DMS153 (cell line): ENCODE data around the gene PIBF1.
A peak's percentile ranks its signal among the peaks of the same experiment; 100 is the strongest.
"Not testable (repeated sequence)": the region's sequence is repeated elsewhere in the genome, so short reads cannot be mapped to it uniquely, and the experiment has no call there.

Source experiments
- DNase-seq: peaks from one replicate; lab custom pipeline; 2025; lab: John Stamatoyannopoulos, UW

Gene PIBF1

GRCh38 chr13:72823081-72823480 is 41.1 kb downstream of the PIBF1 start:
- DNase-seq: no peak

DNA sequence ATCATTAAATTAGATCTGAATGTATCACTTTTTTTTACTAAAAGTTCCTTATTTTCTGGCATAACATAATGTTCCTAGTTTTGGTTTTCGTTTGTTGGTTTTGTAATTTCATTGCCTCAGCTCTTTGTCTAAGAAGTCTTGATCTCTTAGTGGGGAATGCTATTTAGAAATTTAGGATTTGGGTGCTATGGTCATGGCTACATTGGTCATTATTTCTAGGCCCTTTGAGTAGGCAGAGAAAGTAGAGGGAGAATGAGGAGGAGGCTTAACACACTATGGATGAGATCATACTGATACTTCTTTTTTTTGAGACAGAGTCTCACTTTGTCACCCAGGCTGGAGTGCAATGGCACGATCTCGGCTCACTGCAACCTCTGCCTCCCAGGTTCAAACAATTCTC is 41.8 kb downstream of the PIBF1 start:
- no peak for DNase-seq

GRCh38 chr13:72834601-72835000 is 52.7 kb downstream of the PIBF1 start:
- DNase-seq: no peak

- peak; percentile 33 for DNase-seq
These were observed 58.0 kb downstream of the PIBF1 start for GRCh38 chr13:72839831-72840426.

DNA sequence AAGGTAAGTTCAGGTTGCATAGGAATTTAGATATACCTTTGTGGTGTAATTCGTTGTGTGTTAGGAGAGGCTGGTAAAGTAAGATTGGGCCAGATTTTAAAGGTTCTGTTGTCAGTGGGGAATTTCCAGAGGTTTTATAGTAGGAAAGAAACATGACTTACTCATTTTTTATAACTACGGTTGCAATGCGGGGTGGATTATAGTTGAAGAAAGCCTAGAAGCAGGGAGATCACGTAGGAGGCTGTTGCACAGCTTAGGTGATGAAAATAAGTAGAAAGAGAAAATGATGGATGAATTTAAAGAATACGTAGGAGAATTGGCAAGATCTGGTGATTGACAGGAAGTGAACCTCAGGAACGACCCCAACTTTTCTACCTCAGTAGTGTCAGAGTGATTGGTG is 61.1 kb downstream of the PIBF1 start:
- no peak for DNase-seq

DNA sequence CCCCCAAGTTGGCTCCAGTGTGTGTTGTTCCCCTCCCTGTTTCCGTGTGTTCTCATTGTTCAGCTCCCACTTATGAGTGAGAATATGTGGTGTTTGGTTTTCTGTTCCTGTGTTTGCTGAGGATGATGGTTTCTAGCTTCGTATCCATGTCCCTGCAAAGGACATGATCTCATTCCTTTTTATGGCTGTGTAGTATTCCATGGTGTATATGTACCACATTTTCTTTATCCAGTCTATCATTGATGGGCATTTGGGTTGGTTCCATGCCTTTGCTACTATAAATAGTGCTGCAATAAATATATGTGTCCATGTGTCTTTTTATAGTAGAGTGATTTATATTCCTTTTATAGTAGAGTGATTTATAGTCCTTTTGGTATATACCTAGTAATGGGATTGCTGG is 63.2 kb downstream of the PIBF1 start:
- DNase-seq: not testable (repeated sequence)

- no peak for DNase-seq
These were observed 67.6 kb downstream of the PIBF1 start for GRCh38 chr13:72849571-72849970.

- no peak for DNase-seq
These were observed 69.2 kb downstream of the PIBF1 start for GRCh38 chr13:72850959-72851677.

GRCh38 chr13:72851678-72852014 is 69.7 kb downstream of the PIBF1 start:
- no peak for DNase-seq

GRCh38 chr13:72852207-72852606 is 70.3 kb downstream of the PIBF1 start:
- DNase-seq: no peak

DNA sequence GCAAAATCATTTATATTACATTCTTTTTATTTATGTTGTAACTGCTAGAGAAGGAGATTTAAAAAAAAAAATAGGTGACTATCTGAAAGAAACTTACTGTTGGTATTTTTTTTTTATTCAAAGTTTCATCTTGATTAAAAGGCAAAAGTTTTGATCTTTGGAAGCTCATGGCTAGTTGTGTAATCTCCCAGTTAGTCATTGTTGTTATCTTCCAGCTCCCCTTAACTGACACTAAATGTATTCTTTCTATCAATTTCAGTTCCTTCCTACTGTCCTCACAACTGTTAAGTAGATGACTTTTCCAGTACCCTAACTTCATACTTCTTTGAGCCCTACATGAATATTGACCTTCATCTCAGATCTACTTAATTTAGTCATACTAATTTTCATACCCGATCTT is 71.1 kb downstream of the PIBF1 start:
- DNase-seq: no peak

- no peak for DNase-seq
These were observed 82.4 kb downstream of the PIBF1 start for GRCh38 chr13:72864142-72865011.

DNA sequence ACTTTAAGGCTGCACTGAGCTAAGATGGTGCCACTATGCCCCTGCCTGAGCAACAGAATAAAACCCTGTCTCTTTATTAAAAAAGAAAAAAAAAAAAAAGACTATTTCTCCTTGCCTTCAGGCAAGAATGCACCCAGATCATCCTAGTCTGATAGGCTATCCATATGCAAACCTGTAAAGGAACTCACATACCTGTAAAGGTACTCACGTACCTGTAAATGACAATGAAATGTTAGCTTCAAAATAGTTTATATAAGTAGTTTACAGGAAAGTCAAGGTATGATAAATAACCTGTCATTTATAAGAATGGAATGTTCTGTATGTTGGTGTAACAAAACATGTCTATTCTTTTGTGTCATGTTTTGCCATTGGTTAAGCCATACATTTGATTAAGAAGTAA is 86.3 kb downstream of the PIBF1 start:
- DNase-seq: no peak

DNA sequence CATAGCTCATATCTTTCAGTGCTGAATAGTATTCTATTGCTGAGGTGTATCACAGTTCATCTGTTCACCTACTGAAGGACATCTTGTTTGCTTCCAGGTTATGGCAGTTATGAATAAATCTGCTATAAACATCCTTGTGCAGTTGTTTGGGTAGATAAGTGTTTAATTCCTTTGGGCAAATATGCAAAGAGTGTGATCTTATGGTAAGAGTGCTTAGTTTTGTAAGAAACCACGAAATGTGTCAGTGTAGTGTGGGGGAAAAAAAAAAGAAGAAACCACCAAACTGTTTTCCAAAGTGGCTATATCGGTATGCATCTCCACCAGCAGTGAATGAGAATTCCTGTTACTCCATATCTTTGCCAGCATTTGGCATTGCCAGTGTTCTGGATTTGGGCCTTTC is 93.3 kb downstream of the PIBF1 start:
- DNase-seq: no peak

GRCh38 chr13:72884101-72884500 is 102.2 kb downstream of the PIBF1 start:
- DNase-seq: no peak

DNA sequence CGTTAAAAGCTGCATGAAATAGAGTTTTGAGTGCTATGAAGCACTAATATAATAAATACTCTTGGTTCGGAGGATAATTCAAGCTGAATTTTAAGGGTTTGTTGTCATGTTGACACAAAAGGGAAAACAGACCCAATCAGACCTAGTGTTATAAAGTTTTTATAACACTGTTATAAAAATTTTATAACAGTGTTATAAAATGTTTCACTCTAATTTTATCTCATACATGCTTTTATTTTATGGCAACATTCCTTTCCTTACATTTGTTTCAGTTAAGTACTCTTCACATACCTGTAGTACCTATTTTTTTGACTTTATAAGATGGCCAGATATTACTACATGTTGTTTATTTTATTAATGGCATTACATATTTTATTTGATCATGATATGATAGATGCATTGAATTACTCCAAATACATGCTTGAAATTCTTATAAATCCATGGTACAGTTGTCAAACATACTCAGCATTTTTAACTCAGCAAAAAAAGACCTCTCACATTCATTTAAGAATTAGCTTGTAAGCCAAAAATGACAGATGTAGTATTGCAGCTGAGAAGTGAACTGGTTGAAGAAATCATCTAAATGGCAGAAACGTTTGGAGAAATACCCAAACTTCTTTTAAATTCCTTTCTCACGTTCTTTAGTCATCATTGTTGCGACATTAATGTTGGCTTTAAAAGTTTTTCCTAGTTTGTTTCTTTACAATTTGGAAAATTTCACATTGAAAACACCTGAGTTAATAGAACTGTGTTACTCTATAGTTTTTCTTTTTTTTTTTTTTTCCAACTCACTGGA is 104.5 kb downstream of the PIBF1 start:
- DNase-seq: no peak

DNA sequence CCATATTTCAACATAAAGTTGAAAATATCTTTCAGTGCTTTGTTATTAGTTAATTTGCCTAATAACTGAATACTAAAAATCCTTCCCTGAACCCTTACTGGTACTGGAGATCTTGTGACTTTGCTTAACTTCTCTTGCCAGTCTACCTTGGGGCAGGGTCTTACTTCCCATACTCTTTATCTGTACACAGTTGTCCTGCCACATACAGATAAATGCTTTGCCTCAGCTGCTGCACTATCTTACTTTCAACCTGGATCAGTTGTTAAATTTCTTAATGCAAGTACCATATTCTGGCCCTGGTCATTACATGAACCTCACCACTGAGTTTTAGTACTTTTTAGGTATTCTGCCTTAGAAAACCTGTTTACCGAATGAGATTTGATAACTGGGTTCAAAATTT is 107.6 kb downstream of the PIBF1 start:
- DNase-seq: no peak

- DNase-seq: no peak
These were observed 108.6 kb downstream of the PIBF1 start for GRCh38 chr13:72890546-72890945.

DNA sequence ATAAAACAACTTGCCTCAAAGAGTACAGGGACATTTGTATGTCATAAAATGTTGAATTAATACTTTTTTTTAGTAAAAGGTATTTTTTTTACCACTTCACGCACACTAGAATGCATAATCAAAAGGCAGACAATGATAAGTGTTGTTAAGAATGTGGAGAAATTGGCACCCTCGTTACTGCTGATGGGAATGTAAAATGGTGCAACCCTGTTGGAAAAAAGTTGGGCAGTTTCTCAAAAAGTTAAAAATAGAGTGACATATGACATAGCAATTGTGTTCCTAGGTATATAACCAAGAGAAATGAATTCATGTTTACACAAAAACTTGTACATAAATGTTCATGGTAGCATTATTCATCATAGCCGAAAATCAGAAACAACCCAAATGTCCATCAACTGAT is 109.5 kb downstream of the PIBF1 start:
- no peak for DNase-seq

DNA sequence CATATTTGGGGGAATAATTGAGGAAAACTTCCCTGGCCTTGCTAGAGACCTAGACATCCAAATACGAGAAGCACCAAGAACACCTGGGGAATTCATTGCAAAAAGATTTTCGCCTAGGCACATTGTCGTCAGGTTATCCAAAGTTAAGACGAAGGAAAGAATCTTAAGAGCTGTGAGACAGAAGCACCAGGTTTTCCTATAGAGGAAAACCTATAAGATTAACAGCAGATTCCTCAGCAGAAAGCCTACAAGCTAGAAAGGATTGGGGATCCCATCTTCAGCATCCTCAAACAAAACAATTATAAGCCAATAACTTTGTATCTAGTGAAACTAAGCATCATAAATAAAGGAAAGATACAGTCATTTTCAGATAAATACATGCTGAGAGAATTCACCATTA is 114.9 kb downstream of the PIBF1 start:
- no peak for DNase-seq

GRCh38 chr13:72901546-72901945 is 119.6 kb downstream of the PIBF1 start:
- DNase-seq: not testable (repeated sequence)

DNA sequence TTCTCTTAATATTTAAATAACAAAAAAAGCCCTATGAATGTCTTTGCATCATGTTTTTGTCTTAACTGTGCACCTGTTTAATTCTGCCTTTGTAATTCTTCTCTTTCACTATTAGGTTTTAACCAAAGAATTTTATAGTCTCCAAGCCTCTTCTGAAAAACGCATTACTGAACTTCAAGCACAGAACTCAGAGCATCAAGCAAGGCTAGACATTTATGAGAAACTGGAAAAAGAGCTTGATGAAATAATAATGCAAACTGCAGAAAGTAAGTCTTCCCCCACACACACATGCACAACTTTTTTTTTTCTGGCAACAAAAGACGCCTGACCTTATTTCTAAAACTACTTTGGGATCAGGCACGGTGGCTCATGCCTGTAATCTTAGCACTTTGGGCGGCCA is 126.5 kb downstream of the PIBF1 start:
- DNase-seq: no peak
